SK-N-SH treated with all-trans-retinoic acid at 6 μM for 48 hours (cell line): ENCODE measurements around the gene ORM2.

Experiments used
- ATAC-seq: fragments of 200-7000 bp; cut with Tn5 transposase; 3 replicates; pipeline ENCODE4 v1.9.1; 2020; ENCODE audit warnings: mild to moderate bottlenecking, moderate library complexity
- ARNTL ChIP-seq: fragments of 450-650 bp; formaldehyde crosslinking; IDR thresholded peaks from 2 replicates; pipeline ENCODE4 v1.5.0; 2020; ENCODE audit warnings: low read depth, mild to moderate bottlenecking, moderate library complexity, borderline replicate concordance
- CSDC2 ChIP-seq: fragments of 250-450 bp; sonication (Bioruptor Pico); IDR thresholded peaks from 2 replicates; pipeline ENCODE4 v1.5.0; 2020; ENCODE audit warnings: mild to moderate bottlenecking, moderate library complexity
- ESRRG ChIP-seq: fragments of 250-450 bp; sonication (Bioruptor Pico); IDR thresholded peaks from 2 replicates; pipeline ENCODE4 v1.6.1; 2021; ENCODE audit warnings: mild to moderate bottlenecking
- GLIS3 ChIP-seq: fragments of 250-450 bp; sonication (Bioruptor Pico); IDR thresholded peaks from 2 replicates; pipeline ENCODE4 v1.5.0; 2020; ENCODE audit warnings: mild to moderate bottlenecking, moderate library complexity
- ISL1 ChIP-seq: fragments of 250-450 bp; sonication (Bioruptor Pico); IDR thresholded peaks from 2 replicates; pipeline ENCODE4 v2.1.2; 2022; ENCODE audit warnings: mild to moderate bottlenecking, moderate library complexity
- OSR1 ChIP-seq: fragments of 250-450 bp; sonication (Bioruptor Pico); IDR thresholded peaks from 2 replicates; pipeline ENCODE4 v1.8.0; 2022; ENCODE audit warnings: moderate library complexity, mild to moderate bottlenecking, inconsistent platforms
- PPARA ChIP-seq: fragments of 250-450 bp; sonication (Bioruptor Pico); IDR thresholded peaks from 2 replicates; pipeline ENCODE4 v1.5.0; 2020; ENCODE audit warnings: mild to moderate bottlenecking, borderline replicate concordance
- RARB ChIP-seq: fragments of 250-450 bp; sonication (Bioruptor Pico); IDR thresholded peaks from 2 replicates; pipeline ENCODE4 v1.8.0; 2021; ENCODE audit warnings: mild to moderate bottlenecking, moderate library complexity
- SNAI2 ChIP-seq: fragments of 250-450 bp; sonication (Bioruptor Pico); IDR thresholded peaks from 2 replicates; pipeline ENCODE4 v1.5.0; 2020; ENCODE audit warnings: mild to moderate bottlenecking, moderate library complexity
- TCF4 ChIP-seq: fragments of 250-450 bp; sonication (Bioruptor Pico); IDR thresholded peaks from 2 replicates; pipeline ENCODE4 v1.8.0; 2021; ENCODE audit warnings: mild to moderate bottlenecking, moderate library complexity, borderline replicate concordance
- TOX ChIP-seq: fragments of 250-450 bp; sonication (Bioruptor Pico); IDR thresholded peaks from 2 replicates; pipeline ENCODE4 v1.8.0; 2021; ENCODE audit warnings: mild to moderate bottlenecking, moderate library complexity, borderline replicate concordance
- ZC3H10 ChIP-seq: fragments of 250-450 bp; sonication (Bioruptor Pico); IDR thresholded peaks from 2 replicates; pipeline ENCODE4 v1.5.1; 2021; ENCODE audit warnings: mild to moderate bottlenecking, moderate library complexity
- ZFP3 ChIP-seq: fragments of 250-450 bp; sonication (Bioruptor Pico); IDR thresholded peaks from 2 replicates; pipeline ENCODE4 v1.5.0; 2020; ENCODE audit warnings: mild to moderate bottlenecking, moderate library complexity
- ZFP30 ChIP-seq: fragments of 450-650 bp; formaldehyde crosslinking; IDR thresholded peaks from 2 replicates; pipeline ENCODE4 v1.5.0; 2022; ENCODE audit warnings: mild to moderate bottlenecking, moderate library complexity
- ZNF70 ChIP-seq: fragments of 450-650 bp; formaldehyde crosslinking; IDR thresholded peaks from 2 replicates; pipeline ENCODE4 v1.5.0; 2020; ENCODE audit warnings: mild to moderate bottlenecking, moderate library complexity
- ZNF8 ChIP-seq: fragments of 450-650 bp; formaldehyde crosslinking; IDR thresholded peaks from 2 replicates; pipeline ENCODE4 v1.5.0; 2020; ENCODE audit warnings: mild to moderate bottlenecking, moderate library complexity
- TF ChIP-seq, protein P1 (sequence below): fragments of 250-450 bp; sonication (Bioruptor Pico); IDR thresholded peaks from 2 replicates; pipeline ENCODE4 v1.8.0; 2021; ENCODE audit warnings: low read depth, mild to moderate bottlenecking, moderate library complexity, borderline replicate concordance
- TF ChIP-seq, protein P2 (sequence below): fragments of 250-450 bp; sonication (Bioruptor Pico); IDR thresholded peaks from 2 replicates; pipeline ENCODE4 v1.5.1; 2021; ENCODE audit warnings: mild to moderate bottlenecking, moderate library complexity
- TF ChIP-seq, protein P3 (sequence below): fragments of 250-450 bp; sonication (Bioruptor Pico); IDR thresholded peaks from 2 replicates; pipeline ENCODE4 v1.5.1; 2020; ENCODE audit warnings: low read depth, mild to moderate bottlenecking, moderate library complexity
- TF ChIP-seq, protein P4 (sequence below): fragments of 250-450 bp; sonication (Bioruptor Pico); IDR thresholded peaks from 2 replicates; pipeline ENCODE4 v1.5.0; 2020; ENCODE audit warnings: mild to moderate bottlenecking, moderate library complexity

The ORM2 gene

DNA sequence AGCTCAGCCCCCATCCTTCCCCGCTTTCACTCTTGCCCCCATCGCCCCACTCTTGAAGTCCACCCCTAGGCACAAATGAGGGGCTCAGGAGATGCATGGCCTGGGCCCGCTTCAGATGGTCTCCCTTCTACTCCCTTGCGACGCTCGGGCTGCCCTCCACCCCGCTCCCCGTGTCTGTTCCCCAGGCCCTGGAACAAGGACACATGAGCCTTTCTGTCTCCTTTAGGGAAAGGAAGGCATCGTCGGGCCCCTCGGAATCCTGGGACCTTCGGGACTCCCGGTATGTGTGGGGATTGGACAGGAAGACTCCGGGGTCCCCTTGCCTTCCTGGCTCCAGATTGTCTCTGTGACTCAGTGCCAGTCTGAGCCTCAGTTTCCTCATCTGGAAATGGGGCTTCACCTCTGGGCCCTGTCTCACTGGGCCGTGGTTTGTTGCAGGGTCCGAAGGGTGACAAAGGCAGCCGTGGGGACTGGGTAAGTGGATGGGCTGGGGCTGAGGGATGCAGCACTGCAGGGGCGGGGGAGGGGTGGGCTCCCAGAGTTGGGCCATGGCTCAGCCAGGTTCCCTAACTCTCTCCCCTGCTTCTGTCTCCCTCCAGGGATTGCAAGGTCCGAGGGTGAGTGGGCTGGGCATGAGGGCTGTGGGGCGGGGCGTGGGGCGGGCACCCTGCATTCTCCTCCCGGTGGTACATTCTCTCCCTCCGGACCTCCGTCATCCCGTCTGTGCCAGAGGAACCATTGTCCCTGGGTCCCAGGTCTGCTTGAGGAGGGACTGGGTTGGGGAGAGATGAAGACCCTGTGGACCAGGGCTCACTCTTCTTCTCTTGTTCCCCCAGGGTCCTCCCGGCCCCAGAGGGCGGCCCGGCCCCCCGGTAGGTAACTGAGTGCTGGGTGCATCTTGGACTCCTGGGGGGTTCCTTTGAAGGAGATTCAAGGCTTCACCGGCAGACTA is 28.5 kb upstream of the ORM2 start (continued):
- TF ChIP-seq, protein P1, sequence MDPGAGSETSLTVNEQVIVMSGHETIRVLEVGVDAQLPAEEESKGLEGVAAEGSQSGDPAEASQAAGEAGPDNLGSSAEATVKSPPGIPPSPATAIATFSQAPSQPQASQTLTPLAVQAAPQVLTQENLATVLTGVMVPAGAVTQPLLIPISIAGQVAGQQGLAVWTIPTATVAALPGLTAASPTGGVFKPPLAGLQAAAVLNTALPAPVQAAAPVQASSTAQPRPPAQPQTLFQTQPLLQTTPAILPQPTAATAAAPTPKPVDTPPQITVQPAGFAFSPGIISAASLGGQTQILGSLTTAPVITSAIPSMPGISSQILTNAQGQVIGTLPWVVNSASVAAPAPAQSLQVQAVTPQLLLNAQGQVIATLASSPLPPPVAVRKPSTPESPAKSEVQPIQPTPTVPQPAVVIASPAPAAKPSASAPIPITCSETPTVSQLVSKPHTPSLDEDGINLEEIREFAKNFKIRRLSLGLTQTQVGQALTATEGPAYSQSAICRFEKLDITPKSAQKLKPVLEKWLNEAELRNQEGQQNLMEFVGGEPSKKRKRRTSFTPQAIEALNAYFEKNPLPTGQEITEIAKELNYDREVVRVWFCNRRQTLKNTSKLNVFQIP (CRISPR knock-in tag): no peak
- TF ChIP-seq, all 23 proteins: peak for 0

DNA sequence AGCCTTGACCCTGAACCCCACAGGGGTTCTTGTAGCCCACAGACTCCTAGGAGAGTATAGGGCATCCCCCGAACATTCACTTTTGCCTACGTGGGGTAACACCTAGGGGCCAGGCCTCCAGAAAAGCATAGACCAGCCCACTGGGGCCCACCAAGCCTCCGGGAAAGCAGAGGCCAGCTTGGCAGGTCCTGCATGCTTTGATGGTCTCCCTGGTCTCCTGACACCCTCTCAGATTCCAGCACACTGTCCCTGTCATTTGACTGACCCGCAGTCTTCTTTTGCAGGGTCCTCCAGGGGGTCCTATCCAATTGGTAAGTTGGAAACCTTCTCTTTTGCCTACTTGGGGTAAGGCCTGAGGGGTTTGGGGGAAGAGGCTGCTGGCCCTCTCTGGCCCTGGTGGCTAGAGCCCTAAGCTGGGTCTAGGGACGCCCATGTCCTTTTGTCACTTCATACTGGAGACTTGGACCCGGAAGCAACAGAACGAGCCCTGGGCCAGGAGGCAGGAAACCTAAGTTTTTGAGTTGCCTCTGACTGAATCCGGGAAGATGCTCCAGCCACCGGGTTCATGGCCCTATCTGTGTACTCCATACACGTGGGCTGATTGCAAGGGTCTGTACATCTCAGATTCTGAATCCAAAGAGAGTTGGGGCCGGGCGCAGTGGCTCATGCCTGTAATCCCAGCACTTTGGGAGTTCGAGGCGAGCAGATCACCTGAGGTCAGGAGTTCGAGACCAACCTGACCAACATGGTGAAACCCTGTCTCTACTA is 27.7 kb upstream of the ORM2 start:
- no peak for ATAC-seq

DNA sequence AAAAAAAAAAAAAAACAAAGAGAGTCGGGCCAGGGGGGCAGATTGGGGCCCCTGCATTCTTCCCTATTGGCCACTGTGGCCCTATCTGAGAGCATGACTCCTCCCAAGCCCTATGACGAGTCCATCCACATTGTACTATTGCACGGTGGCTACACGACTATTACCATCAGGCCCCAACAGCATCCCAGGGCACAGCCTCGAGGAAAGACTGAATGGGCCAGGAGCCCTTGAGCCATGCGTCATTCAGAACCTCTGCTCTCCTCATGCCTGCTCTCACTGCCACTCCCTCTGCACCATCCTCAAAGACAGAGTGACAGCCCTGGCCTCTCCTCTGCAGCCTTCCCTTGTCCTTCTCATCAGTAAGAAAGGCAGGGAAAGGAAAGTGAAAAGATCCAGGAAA is 26.9 kb upstream of the ORM2 start:
- ATAC-seq: no peak
- TF ChIP-seq ZFP30 (CRISPR knock-in tag): no peak

More for the DNA sequence above, 27.7 kb upstream of the ORM2 start:
- TF ChIP-seq PPARA (CRISPR knock-in tag): no peak
- TF ChIP-seq ISL1 (CRISPR knock-in tag): no peak
- TF ChIP-seq, protein P2, sequence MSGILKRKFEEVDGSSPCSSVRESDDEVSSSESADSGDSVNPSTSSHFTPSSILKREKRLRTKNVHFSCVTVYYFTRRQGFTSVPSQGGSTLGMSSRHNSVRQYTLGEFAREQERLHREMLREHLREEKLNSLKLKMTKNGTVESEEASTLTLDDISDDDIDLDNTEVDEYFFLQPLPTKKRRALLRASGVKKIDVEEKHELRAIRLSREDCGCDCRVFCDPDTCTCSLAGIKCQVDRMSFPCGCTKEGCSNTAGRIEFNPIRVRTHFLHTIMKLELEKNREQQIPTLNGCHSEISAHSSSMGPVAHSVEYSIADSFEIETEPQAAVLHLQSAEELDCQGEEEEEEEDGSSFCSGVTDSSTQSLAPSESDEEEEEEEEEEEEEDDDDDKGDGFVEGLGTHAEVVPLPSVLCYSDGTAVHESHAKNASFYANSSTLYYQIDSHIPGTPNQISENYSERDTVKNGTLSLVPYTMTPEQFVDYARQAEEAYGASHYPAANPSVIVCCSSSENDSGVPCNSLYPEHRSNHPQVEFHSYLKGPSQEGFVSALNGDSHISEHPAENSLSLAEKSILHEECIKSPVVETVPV (CRISPR knock-in tag): no peak
- TF ChIP-seq TOX (CRISPR knock-in tag): no peak
- TF ChIP-seq RARB (CRISPR knock-in tag): no peak
- no peak for TF ChIP-seq GLIS3 (CRISPR knock-in tag)
- TF ChIP-seq ZFP3: no peak
- TF ChIP-seq ZC3H10 (CRISPR knock-in tag): no peak
- no peak for TF ChIP-seq ZFP30 (CRISPR knock-in tag)
- no peak for TF ChIP-seq ZNF70
- no peak for TF ChIP-seq OSR1 (CRISPR knock-in tag)
- TF ChIP-seq, protein P1 (CRISPR knock-in tag): no peak
- TF ChIP-seq ZNF8: no peak
- no peak for TF ChIP-seq ESRRG (CRISPR knock-in tag)

DNA sequence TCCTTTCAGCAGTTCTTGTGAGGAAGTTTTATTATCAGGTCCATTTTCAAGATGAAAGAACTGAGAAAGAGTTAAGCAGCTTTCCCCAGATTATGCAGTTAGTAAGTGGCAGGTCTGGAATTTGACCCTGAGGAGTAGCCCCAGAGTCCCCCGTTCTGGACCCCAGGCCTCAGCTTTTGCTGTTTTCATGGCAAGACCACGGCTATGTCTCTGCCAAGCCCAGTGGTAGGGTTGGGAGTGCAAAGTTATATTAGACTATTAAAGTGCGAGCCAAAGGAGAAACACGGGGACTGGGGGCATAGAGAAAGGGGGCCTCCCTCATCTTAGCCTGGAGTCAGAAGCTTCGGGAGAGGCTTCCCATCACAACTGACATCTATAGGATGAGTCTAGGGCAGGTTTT is 26.1 kb upstream of the ORM2 start:
- TF ChIP-seq TOX (CRISPR knock-in tag) (no peak), ZC3H10 (CRISPR knock-in tag) (no peak), TCF4 (CRISPR knock-in tag) (no peak), SNAI2 (CRISPR knock-in tag) (no peak), OSR1 (CRISPR knock-in tag) (no peak), ESRRG (CRISPR knock-in tag) (no peak), PPARA (CRISPR knock-in tag) (no peak), CSDC2 (CRISPR knock-in tag) (no peak), ARNTL (no peak), ZFP3 (no peak), RARB (CRISPR knock-in tag) (no peak)
- TF ChIP-seq, protein P3, sequence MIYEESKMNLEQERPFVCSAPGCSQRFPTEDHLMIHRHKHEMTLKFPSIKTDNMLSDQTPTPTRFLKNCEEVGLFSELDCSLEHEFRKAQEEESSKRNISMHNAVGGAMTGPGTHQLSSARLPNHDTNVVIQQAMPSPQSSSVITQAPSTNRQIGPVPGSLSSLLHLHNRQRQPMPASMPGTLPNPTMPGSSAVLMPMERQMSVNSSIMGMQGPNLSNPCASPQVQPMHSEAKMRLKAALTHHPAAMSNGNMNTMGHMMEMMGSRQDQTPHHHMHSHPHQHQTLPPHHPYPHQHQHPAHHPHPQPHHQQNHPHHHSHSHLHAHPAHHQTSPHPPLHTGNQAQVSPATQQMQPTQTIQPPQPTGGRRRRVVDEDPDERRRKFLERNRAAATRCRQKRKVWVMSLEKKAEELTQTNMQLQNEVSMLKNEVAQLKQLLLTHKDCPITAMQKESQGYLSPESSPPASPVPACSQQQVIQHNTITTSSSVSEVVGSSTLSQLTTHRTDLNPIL (CRISPR knock-in tag): no peak
- TF ChIP-seq, protein P1 (CRISPR knock-in tag): no peak
- TF ChIP-seq, protein P2 (CRISPR knock-in tag): no peak
- TF ChIP-seq, protein P4, sequence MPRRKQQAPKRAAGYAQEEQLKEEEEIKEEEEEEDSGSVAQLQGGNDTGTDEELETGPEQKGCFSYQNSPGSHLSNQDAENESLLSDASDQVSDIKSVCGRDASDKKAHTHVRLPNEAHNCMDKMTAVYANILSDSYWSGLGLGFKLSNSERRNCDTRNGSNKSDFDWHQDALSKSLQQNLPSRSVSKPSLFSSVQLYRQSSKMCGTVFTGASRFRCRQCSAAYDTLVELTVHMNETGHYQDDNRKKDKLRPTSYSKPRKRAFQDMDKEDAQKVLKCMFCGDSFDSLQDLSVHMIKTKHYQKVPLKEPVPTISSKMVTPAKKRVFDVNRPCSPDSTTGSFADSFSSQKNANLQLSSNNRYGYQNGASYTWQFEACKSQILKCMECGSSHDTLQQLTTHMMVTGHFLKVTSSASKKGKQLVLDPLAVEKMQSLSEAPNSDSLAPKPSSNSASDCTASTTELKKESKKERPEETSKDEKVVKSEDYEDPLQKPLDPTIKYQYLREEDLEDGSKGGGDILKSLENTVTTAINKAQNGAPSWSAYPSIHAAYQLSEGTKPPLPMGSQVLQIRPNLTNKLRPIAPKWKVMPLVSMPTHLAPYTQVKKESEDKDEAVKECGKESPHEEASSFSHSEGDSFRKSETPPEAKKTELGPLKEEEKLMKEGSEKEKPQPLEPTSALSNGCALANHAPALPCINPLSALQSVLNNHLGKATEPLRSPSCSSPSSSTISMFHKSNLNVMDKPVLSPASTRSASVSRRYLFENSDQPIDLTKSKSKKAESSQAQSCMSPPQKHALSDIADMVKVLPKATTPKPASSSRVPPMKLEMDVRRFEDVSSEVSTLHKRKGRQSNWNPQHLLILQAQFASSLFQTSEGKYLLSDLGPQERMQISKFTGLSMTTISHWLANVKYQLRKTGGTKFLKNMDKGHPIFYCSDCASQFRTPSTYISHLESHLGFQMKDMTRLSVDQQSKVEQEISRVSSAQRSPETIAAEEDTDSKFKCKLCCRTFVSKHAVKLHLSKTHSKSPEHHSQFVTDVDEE (CRISPR knock-in tag): no peak
- no peak for ATAC-seq
